ENCODE measurements around the gene GNG10.

DNA sequence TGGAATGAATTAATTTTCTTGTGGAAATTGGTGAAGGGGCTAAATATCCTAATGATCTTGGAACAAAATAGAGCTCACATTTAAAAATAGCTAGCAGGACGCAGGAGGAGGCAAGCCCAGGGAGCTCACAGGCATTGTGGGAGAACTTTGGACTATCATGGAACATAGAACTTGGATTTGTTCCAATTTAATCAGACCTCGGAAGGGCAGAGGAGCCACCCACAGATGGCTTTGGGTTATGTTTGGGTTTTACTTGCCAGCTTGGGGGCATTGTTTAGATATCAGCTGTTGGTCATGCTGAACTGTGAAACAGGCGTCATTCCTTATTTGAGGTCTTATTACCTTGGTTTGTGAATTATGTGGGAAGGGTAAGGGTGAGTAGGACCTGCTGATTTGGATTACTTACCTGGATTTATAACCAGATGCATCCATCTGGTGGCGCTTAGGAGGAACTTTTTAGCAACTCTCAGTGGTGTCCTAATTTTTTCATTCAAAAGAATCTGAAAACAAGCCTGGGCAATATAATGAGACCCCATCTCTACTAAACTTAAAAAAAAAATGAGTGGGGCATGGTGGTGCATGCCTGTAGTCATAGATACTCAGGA lies 47.9 kb upstream of the GNG10 start:
- TF ChIP-seq, protein P1, sequence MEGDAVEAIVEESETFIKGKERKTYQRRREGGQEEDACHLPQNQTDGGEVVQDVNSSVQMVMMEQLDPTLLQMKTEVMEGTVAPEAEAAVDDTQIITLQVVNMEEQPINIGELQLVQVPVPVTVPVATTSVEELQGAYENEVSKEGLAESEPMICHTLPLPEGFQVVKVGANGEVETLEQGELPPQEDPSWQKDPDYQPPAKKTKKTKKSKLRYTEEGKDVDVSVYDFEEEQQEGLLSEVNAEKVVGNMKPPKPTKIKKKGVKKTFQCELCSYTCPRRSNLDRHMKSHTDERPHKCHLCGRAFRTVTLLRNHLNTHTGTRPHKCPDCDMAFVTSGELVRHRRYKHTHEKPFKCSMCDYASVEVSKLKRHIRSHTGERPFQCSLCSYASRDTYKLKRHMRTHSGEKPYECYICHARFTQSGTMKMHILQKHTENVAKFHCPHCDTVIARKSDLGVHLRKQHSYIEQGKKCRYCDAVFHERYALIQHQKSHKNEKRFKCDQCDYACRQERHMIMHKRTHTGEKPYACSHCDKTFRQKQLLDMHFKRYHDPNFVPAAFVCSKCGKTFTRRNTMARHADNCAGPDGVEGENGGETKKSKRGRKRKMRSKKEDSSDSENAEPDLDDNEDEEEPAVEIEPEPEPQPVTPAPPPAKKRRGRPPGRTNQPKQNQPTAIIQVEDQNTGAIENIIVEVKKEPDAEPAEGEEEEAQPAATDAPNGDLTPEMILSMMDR (conservative IDR thresholded peaks at IDR 0.05 in 1 of 2, IDR thresholded peaks at IDR 0.05 in 1 of 2; ENCODE audit: low read depth in 1 of 2, low read length in 2 of 2), result no peak
- no peak for TF ChIP-seq EZH2 (IDR thresholded peaks at IDR 0.05; ENCODE audit: low read length, missing control alignments)
